Calu3 (cell line): ENCODE results near the gene HYAL4. TPM values are rescaled to one million over a fixed set of nuclear protein-coding genes. Genes with fewer than 3 reads are reported as not detected.

ENCODE experiments used
- BruUV-seq: library from RNA; stranded (reverse); fragments of 400-500 nt; replicated peaks from 2 replicates; lab custom pipeline; 2021; lab: Mats Ljungman, UMichigan
- CTCF ChIA-PET: fragments of 300-600 bp; sonication (Branson Sonifier 250); formaldehyde crosslinking; loops from one replicate; lab custom pipeline; 2022; ENCODE audit warnings: antibody characterized with exemption; lab: Charles Lee
- DNase-seq: peaks from one replicate; pipeline ENCODE4 v3.0.0; 2022
- H3K27ac Mint-ChIP-seq: one replicate; pipeline ENCODE4 v1.8.0; 2022; ENCODE audit warnings: mixed read lengths; ENCODE audit not compliant: unreplicated experiment
- H3K27me3 Mint-ChIP-seq: one replicate; pipeline ENCODE4 v1.8.0; 2022; ENCODE audit warnings: mixed read lengths; ENCODE audit not compliant: unreplicated experiment
- H3K36me3 Mint-ChIP-seq: one replicate; pipeline ENCODE4 v1.8.0; 2022; ENCODE audit warnings: mild to moderate bottlenecking, moderate library complexity, mixed read lengths; ENCODE audit not compliant: insufficient read depth, unreplicated experiment
- H3K4me1 Mint-ChIP-seq: one replicate; pipeline ENCODE4 v1.8.0; 2022; ENCODE audit warnings: mild to moderate bottlenecking, low read depth, mixed read lengths; ENCODE audit not compliant: unreplicated experiment
- H3K4me3 Mint-ChIP-seq: one replicate; pipeline ENCODE4 v1.8.0; 2022; ENCODE audit warnings: mild to moderate bottlenecking, low read depth, moderate library complexity, mixed read lengths; ENCODE audit not compliant: unreplicated experiment
- H3K9me3 Mint-ChIP-seq: one replicate; pipeline ENCODE4 v1.8.0; 2022; ENCODE audit warnings: low read depth, mixed read lengths; ENCODE audit not compliant: unreplicated experiment
- intact Hi-C: fragments of 100-400 bp; cut with micrococcal nuclease; formaldehyde crosslinking; loops from one replicate; pipeline ENCODE4 v1.10.0; 2022; ENCODE audit not compliant: unreplicated experiment
- total RNA-seq: library from RNA; stranded (reverse); gene quantifications from 2 replicates; pipeline ENCODE4 v1.2.3, GENCODE V29; 2022
- TF ChIP-seq, protein P1 (sequence below): fragments of 200-600 bp; IDR thresholded peaks from one replicate; pipeline ENCODE4 v1.8.0; 2022; ENCODE audit warnings: antibody characterized with exemption; ENCODE audit not compliant: unreplicated experiment

Gene HYAL4
- total RNA-seq, 1 experiment from 2014 or later = not detected

DNA sequence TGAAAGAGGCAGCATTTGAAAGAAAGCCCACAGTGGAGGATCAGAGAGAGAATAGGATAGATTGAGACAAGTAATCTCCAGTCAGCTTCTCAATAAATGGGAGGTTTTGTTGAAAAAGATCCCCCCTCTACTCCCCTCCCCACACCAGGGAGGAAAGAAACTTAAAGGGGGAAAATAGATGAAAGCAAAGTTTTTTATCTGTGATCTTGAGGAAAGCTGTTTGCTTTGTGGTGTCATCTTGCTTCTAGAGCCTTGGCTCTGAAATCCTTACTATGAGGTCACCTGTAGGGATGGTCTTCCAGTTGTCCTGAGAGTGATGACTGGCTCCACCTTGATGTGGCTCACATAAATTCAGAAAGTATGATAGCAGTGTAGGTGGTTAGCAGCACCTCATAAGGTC lies 80.0 kb downstream of the HYAL4 start, which contains the start of gene SPAM1:
TSS of gene SPAM1 (plus strand) at position 301 of the 400 bp plus-strand sequence. CDS start 28,330 bp downstream, outside the sequence.
- H3K27ac Mint-ChIP-seq = no peak within 1 kb of the TSS
- peaks cover 5% of the 10 kb centered on the region for H3K9me3 Mint-ChIP-seq
- BruUV-seq = no TSS peak
- peaks cover 17% of the 10 kb centered on the region for H3K4me1 Mint-ChIP-seq
- TF ChIP-seq, protein P1, sequence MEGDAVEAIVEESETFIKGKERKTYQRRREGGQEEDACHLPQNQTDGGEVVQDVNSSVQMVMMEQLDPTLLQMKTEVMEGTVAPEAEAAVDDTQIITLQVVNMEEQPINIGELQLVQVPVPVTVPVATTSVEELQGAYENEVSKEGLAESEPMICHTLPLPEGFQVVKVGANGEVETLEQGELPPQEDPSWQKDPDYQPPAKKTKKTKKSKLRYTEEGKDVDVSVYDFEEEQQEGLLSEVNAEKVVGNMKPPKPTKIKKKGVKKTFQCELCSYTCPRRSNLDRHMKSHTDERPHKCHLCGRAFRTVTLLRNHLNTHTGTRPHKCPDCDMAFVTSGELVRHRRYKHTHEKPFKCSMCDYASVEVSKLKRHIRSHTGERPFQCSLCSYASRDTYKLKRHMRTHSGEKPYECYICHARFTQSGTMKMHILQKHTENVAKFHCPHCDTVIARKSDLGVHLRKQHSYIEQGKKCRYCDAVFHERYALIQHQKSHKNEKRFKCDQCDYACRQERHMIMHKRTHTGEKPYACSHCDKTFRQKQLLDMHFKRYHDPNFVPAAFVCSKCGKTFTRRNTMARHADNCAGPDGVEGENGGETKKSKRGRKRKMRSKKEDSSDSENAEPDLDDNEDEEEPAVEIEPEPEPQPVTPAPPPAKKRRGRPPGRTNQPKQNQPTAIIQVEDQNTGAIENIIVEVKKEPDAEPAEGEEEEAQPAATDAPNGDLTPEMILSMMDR = no peak
- no peaks in the 10 kb centered on the region for H3K36me3 Mint-ChIP-seq
- no peaks in the 10 kb centered on the region for H3K27me3 Mint-ChIP-seq
- no peak within 1 kb of the TSS for H3K4me3 Mint-ChIP-seq
- DNase-seq = no peak
- intact Hi-C loops = loop anchor here (5.0 kb wide), 1 partner anchor 107 kb away; the partner anchor contains the start of gene TMEM229A
- CTCF ChIA-PET = no interaction called here

Other genes with a start within 250 kb of the HYAL4 start
- gene ASB15, start 243.3 kb upstream of the HYAL4 start, total RNA-seq = not detected in 2 replicates
- gene LMOD2, start 189.3 kb upstream of the HYAL4 start, total RNA-seq = not detected in 2 replicates
- 33.2 and 37.5 TPM in 2 replicates for gene WASL, start 96.2 kb upstream of the HYAL4 start, total RNA-seq
- gene SPAM1, start 80.1 kb downstream of the HYAL4 start, total RNA-seq = not detected in 2 replicates
- gene TMEM229A, start 187.9 kb downstream of the HYAL4 start, total RNA-seq = not detected in 2 replicates